ENCODE measurements around the gene LRRC47. TPM values are rescaled to one million over a fixed set of nuclear protein-coding genes. Genes with fewer than 3 reads are reported as not detected.

The LRRC47 gene
- total RNA-seq, 2 donors from 2014 or later, result 31.9 to 42.7 TPM

DNA sequence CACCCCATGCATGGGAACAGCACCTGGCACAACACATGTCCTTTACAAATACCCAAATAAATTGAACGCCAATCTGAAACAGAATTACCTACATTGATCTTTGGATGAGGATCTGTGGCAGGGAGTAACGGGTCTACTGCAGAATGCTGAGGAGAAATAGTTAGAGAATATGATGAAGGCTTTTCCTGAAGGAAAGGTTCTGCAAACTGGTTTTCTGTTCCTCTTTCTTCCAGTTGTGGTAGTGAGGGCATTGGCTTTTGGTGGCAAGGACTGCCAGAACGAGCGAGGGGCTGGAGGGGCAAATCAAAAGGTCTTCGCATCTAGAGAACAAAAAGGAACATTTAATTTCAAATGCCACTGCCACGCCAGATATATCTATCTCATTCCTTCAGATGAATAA, 40.9 kb upstream of the LRRC47 start:
- Histone ChIP-seq H3K9me3 (no peaks in the 10 kb centered on the region), H3K36me3 (peaks cover 12% of the 10 kb centered on the region), H3K27ac (no peak overlapping the region), H3K4me3 (no peak overlapping the region), H3K4me1 (no peaks in the 10 kb centered on the region), H3K9ac (ENCODE audit: low read depth in 2 of 2, low read length in 2 of 2) (no peak overlapping the region), H3K27me3 (no peaks in the 10 kb centered on the region)
- no peak for DNase-seq
- intact Hi-C loops (cut with DNase I), result no loop called here
- TF ChIP-seq, protein P1, sequence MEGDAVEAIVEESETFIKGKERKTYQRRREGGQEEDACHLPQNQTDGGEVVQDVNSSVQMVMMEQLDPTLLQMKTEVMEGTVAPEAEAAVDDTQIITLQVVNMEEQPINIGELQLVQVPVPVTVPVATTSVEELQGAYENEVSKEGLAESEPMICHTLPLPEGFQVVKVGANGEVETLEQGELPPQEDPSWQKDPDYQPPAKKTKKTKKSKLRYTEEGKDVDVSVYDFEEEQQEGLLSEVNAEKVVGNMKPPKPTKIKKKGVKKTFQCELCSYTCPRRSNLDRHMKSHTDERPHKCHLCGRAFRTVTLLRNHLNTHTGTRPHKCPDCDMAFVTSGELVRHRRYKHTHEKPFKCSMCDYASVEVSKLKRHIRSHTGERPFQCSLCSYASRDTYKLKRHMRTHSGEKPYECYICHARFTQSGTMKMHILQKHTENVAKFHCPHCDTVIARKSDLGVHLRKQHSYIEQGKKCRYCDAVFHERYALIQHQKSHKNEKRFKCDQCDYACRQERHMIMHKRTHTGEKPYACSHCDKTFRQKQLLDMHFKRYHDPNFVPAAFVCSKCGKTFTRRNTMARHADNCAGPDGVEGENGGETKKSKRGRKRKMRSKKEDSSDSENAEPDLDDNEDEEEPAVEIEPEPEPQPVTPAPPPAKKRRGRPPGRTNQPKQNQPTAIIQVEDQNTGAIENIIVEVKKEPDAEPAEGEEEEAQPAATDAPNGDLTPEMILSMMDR (IDR thresholded peaks at IDR 0.05), result no peak

DNA sequence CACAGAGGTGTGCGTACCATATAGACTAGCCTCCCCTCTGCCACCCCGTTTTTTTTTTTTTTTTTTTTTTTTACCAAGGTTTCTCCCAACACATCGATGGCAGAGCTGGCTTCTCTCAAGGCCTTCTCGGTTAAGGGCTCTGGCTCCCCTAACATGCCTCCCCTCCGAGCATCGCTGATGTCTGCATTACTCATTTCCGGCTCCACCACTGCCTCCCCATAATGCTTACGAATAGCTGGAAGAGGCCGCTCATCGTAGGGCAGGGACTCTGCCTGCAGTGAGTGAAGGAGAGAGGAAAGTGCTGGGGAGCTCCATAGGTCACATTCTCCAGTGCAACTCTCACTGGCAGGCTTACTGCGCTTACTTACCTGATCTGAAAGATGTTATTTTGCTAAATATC, 40.1 kb upstream of the LRRC47 start:
- no peak overlapping the region for H3K4me3 ChIP-seq
- no peak overlapping the region for H3K9ac ChIP-seq (ENCODE audit: low read depth in 2 of 2, low read length in 2 of 2)
- no peak overlapping the region for H3K27ac ChIP-seq
- TF ChIP-seq, protein P1 (IDR thresholded peaks at IDR 0.05), result no peak
- no peak for DNase-seq
- H3K9me3 ChIP-seq, result no peaks in the 10 kb centered on the region
- no peaks in the 10 kb centered on the region for H3K4me1 ChIP-seq
- intact Hi-C loops (cut with DNase I), result no loop called here
- no peaks in the 10 kb centered on the region for H3K27me3 ChIP-seq
- H3K36me3 ChIP-seq, result peaks cover 12% of the 10 kb centered on the region

DNA sequence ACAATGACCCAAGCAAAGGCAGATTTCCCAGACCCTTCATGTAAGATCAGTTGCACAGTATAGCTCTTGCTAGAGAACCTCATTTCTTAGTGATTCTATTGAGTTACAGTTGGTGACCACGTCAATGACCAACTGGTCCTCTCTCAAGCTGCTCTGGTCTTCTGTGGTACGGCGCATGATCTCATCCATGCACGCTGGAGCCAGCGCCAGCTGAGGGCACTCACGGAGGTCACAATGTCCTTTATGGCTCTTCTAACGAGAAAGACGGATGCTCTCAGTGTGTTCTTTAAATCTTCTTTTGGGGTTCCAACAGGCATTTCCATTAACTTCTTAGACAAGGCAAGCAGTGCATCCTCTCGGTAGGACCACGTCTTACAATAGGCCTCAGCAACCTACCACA, 38.4 kb upstream of the LRRC47 start:
- Histone ChIP-seq H3K27me3 (no peaks in the 10 kb centered on the region), H3K9ac (ENCODE audit: low read depth in 2 of 2, low read length in 2 of 2) (no peak overlapping the region), H3K9me3 (no peaks in the 10 kb centered on the region), H3K4me1 (no peaks in the 10 kb centered on the region), H3K27ac (no peak overlapping the region), H3K36me3 (peaks cover 12% of the 10 kb centered on the region), H3K4me3 (no peak overlapping the region)
- no peak for DNase-seq
- TF ChIP-seq, protein P1 (IDR thresholded peaks at IDR 0.05), result no peak
- intact Hi-C loops (cut with DNase I), result no loop called here

DNA sequence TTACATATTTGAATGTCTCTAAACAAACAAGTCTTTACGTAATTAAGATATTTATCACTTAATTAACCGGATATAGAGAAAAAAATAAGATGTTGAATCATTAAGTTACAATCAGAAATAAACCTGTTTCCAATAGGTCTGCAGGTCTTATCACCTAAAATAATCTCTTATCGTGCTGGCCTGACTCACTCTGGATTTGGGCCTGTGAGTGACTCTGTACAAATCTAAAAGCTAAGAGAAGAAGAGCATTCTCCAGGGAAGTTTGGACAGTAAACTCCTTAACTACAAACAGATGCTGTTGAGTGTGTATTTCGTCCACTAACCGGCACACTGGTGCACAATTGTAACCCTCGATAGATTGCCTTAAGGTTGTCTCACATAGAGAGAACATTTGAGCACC, 35.4 kb upstream of the LRRC47 start:
- H3K36me3 ChIP-seq, result no peaks in the 10 kb centered on the region
- H3K27ac ChIP-seq, result no peak overlapping the region
- no peak overlapping the region for H3K9ac ChIP-seq (ENCODE audit: low read depth in 2 of 2, low read length in 2 of 2)
- H3K4me1 ChIP-seq, result no peaks in the 10 kb centered on the region
- H3K9me3 ChIP-seq, result no peaks in the 10 kb centered on the region
- intact Hi-C loops (cut with DNase I), result no loop called here
- H3K27me3 ChIP-seq, result no peaks in the 10 kb centered on the region
- DNase-seq, result no peak
- no peak overlapping the region for H3K4me3 ChIP-seq
- TF ChIP-seq, protein P1 (IDR thresholded peaks at IDR 0.05), result no peak

DNA sequence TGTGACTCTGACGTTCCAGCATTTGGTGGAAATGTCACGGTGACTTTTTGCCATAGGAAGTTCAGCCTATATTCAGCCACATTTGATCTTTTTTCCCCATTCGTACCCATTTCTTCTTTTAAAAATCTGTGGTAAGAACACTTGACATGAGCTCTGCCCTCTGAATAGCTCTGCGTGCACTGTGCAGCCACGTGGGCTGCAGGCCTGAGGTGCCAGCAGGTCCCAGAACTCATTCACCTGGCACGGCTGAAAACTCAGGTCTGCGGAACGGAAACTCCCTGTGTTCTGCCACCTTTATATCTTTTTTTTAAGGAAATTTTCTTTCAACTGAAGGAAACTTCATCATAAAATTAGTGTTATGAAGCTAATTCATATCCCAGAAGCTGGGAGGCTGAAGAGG, 32.1 kb upstream of the LRRC47 start:
- intact Hi-C loops (cut with DNase I), result no loop called here
- DNase-seq, result no peak
- Histone ChIP-seq H3K36me3 (no peaks in the 10 kb centered on the region), H3K9me3 (no peaks in the 10 kb centered on the region), H3K4me3 (no peak overlapping the region), H3K27me3 (no peaks in the 10 kb centered on the region), H3K27ac (no peak overlapping the region), H3K9ac (ENCODE audit: low read depth in 2 of 2, low read length in 2 of 2) (no peak overlapping the region), H3K4me1 (no peaks in the 10 kb centered on the region)
- TF ChIP-seq, protein P1 (IDR thresholded peaks at IDR 0.05), result no peak

Data from colonic mucosa (tissue), 4 donors.